CD4-positive, alpha-beta T cell treated with Interleukin-4 for 4 hours (primary cell): Measurements from ENCODE around the gene QRICH1.

Source experiments
- DNase-seq: peaks from one replicate; pipeline ENCODE4 v3.0.0-alpha.2; 2020

The QRICH1 gene, protein sequence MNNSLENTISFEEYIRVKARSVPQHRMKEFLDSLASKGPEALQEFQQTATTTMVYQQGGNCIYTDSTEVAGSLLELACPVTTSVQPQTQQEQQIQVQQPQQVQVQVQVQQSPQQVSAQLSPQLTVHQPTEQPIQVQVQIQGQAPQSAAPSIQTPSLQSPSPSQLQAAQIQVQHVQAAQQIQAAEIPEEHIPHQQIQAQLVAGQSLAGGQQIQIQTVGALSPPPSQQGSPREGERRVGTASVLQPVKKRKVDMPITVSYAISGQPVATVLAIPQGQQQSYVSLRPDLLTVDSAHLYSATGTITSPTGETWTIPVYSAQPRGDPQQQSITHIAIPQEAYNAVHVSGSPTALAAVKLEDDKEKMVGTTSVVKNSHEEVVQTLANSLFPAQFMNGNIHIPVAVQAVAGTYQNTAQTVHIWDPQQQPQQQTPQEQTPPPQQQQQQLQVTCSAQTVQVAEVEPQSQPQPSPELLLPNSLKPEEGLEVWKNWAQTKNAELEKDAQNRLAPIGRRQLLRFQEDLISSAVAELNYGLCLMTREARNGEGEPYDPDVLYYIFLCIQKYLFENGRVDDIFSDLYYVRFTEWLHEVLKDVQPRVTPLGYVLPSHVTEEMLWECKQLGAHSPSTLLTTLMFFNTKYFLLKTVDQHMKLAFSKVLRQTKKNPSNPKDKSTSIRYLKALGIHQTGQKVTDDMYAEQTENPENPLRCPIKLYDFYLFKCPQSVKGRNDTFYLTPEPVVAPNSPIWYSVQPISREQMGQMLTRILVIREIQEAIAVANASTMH

GRCh38 chr3:49093853-49094767, at the start of gene QRICH1:
Gene QRICH1, minus strand, starts transcription at chr3:49094071. Its CDS starts 17,054 bp downstream, at chr3:49077017.
- DNase-seq: peak; percentile 98

DNA sequence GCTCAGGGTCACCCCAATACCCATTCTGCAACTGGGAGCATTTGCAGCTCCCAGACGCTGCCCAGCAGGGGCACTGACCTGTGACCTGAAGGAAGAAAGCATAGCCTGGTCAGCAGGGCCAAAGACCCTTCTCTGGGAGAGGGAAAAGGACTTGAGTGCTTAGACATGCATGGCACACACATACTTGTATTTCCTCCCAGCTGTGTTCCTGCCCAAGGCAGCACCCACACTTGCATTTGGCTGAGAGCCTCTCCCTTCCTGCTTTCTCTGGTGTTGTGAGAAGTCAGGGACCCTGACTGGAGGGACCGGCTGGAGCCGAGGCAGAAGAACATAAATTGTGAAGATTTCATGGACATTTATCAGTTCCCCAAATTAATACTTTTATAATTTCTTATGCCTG, 46.2 kb upstream of the QRICH1 start:
- no peak for DNase-seq

DNA sequence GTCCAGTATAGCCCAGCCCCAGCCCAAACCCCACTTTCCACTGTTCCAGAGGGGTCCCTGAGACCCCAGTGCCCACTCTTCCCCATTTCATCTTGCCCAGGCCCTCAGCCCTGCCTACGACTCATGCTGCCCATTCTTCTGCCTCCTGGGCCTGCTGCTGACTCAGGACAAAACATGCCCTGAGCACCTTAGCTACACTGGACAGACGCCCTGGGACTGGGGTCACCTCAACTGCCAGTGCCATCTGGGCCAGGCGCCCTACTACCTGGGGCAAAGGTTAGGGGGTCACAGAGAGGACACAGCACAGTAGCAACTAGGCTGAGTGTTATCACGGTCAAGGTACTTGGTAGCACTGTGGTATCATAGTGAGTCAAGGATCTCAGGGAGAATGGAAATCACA, 41.6 kb upstream of the QRICH1 start:
- DNase-seq: no peak

DNA sequence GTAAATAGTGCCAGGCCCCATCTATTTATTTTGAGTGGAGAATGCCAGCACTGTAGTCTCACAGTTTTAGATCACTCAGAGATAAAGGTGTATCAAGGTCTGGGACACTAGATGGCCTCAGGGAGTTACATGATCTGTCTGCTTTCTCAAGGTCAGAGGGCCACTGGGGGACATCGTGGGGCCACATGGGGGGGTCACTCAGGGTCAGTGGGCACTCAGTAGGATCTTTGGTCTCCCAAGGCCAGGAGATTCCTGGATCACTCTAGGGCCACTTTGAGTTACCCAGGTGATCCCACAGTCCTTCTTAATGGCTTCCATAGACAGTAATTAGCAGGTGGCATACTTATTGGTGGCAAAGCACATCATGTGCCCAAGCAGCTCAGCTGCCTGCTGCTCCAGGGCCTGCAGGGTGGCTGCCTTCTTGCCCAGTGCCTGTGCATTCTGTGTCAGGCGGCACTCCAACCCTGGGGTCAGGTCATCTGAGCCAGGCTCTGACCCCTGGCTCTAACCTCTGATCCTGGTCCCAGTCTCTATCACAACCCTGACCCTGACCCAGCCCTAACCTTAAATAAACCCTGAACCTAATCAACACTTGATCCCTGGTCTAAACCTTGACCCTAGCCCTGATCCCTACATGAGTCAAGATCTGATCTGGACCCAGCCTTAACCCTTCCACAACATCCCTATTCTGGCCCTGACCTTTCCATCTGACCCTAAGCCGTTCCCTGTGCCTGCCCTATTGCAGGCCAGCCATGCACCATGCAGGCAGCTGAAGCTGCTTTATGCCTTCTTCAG, 40.8 kb upstream of the QRICH1 start:
- no peak for DNase-seq

- no peak for DNase-seq
These were observed 39.5 kb upstream of the QRICH1 start for GRCh38 chr3:49133226-49133951.

GRCh38 chr3:49132437-49133225, 38.8 kb upstream of the QRICH1 start, which contains the start of gene LAMB2:
Gene LAMB2, minus strand, starts transcription at chr3:49133050. Its CDS starts 183 bp downstream, at chr3:49132867.
- DNase-seq: no peak

DNA sequence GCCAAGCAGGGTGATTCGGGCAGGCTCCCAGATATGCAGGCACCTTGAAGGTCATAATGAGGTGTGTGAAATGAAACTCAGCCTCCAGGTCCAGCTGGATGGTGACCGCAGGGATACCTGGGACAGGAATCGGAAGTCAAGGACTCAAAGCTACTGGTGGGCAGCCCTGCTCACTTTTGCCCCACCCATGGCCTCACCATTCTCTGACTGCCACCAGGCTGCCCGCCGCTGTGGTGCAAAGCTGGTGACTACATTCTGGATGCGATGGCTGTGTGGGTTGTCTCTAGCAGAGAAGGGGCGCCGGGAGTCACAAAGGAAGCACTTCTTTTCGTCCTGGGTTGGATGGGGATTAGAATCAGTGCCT, 38.2 kb upstream of the QRICH1 start:
- no peak for DNase-seq

DNA sequence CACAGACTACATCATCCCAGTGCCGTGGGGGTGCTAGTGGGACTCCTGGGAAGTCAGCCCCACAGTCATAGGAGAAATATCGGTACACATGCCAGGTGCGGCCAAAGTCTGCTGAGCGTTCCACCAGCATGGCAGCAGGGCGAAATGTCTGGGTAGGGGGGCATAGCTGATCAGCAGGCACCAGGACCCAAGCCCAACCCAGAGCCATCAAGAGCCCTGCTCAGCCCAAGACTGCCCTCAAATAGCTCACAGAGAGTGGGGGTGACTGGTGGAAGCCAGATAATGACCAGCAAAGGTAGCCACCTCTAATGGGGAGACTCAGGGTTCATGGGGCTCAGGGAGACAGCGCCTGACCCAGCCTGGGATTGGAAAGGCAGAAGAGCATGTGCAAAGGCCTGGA, 37.7 kb upstream of the QRICH1 start:
- DNase-seq: no peak

- DNase-seq: no peak
These were observed 37.2 kb upstream of the QRICH1 start for GRCh38 chr3:49131040-49131439.

GRCh38 chr3:49124991-49125670, 31.3 kb upstream of the QRICH1 start:
- DNase-seq: no peak

DNA sequence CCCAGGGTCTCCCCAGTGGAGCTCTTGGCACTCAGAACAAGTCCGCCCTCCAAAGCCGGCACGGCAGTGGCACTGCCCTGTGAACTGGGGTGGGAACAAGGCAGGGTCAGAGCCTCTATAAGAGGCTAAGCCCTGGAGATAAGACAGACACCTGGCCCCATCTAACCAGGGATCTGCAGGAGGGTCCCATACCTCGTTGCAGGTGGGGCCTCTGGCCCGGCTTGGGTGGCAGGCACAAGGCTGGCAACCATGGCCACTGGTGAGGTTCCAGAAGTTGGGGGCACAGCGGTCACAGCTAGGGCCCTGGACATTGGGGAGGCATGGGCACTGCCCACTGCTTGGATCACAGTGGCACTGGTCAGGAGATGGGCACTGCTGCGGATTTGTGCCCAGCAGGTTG, 30.3 kb upstream of the QRICH1 start:
- no peak for DNase-seq

- DNase-seq: no peak
These were observed 29.8 kb upstream of the QRICH1 start for GRCh38 chr3:49123687-49124086.

- DNase-seq: no peak
These were observed 29.1 kb upstream of the QRICH1 start for GRCh38 chr3:49122886-49123545.

DNA sequence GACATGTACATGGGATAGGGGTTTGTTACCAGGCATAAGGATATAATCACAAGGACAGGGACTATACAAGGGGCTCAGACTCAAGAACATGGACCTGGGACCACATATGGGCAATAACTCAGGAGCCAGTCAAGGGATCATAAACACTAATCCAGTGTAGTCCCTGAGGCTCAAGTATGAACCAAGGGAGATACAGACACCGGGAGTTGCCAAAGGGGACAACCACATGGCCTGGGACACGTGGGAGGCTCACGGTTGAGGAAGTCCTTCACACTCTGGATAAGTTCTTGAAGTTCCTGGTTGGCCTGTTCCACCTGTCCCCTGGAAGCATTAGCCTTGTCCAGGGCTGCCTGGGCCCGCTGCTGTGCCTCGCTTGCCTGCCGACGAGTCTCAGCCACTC, 28.6 kb upstream of the QRICH1 start:
- DNase-seq: no peak

DNA sequence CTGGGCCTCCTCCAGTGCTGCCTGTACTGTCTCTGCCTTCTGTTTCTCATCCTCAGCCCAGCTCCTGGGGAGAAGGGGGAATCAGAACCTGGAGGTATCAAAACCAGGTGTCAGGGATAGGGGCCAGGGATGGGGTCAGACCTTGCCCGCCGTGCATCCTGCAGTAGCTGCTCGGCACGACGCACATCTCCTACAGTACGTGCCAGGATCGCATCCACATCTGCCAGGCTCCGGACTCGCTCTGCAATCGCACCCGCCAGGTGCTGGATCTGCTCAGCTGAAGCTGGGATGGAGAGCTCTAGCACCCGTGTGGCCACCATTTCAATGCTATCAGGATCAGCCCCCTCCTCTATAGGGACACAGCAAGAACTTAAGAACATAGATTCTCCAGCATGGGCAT, 28.2 kb upstream of the QRICH1 start:
- DNase-seq: no peak

GRCh38 chr3:49121132-49121736, 27.4 kb upstream of the QRICH1 start:
- no peak for DNase-seq

GRCh38 chr3:49120438-49121131, 26.7 kb upstream of the QRICH1 start, which contains the start of gene USP19:
Gene USP19, minus strand, starts transcription at chr3:49120823. Its CDS starts 1,678 bp downstream, at chr3:49119145.
- peak; percentile 94 for DNase-seq

GRCh38 chr3:49120096-49120437, 26.2 kb upstream of the QRICH1 start:
- DNase-seq: no peak
